Measurements from ENCODE around the gene LSAMP. TPM values are rescaled to one million over a fixed set of nuclear protein-coding genes. Genes with fewer than 3 reads are reported as not detected.
A peak's percentile ranks its signal among the peaks of the same experiment; 100 is the strongest.

LSAMP gene
- polyA plus RNA-seq, 1 of the 3 experiments (the other 2 are of a cell fraction) = 6.6 TPM

DNA sequence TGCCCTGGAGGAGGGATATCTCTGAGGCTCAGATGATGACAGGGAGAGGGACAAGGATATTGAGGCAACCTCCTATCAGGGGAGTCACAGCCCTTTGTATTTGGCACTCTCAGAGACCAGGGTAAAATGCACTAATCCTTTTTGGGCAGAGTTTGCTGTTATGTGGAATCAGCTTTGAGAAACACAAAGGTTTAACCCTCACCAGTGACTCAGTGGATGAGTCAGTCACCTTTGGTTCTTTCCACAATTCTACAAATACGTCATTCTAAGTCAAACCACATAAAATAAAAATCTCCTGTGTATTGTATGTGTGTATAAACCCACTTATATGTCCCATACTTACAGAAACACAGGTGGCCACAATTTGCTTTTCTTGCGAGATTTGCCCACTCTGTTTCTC is 5.1 kb downstream of the LSAMP start (continued):
- no peak for TF ChIP-seq TEAD4 (IDR thresholded peaks at IDR 0.05; ENCODE audit: borderline replicate concordance, insufficient read depth)
- TF ChIP-seq, protein P1, sequence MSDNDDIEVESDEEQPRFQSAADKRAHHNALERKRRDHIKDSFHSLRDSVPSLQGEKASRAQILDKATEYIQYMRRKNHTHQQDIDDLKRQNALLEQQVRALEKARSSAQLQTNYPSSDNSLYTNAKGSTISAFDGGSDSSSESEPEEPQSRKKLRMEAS (IDR thresholded peaks at IDR 0.05; ENCODE audit: low read depth) = no peak
- no peak for TF ChIP-seq RCOR1 (IDR thresholded peaks at IDR 0.05; ENCODE audit: low read length)
- no peak for TF ChIP-seq SMC3 (IDR thresholded peaks at IDR 0.05; ENCODE audit: low read depth, low read length)

DNA sequence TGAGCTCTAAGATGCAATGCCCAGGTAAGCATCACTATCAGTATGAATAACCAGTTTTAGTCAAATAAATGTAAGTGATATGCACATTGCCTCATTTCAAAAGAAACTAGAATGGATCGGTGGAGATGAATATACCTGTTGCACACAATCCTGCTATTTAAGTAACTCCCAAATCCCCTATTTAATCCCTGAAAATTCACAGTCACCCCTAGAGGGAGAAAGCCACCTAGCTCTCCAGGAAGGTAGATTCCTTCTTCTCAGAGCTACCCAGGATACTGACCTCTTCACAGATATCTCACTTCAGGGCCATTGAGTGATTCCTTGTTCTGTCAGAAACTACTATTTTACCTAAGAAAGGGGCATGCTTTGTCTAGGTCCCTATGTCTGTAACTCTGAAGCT is 11.7 kb downstream of the LSAMP start:
- no peak overlapping the region for H2AFZ ChIP-seq (ENCODE audit: low read depth)
- no peak for TF ChIP-seq SMC3 (IDR thresholded peaks at IDR 0.05; ENCODE audit: low read depth, low read length)
- TF ChIP-seq, protein P2, sequence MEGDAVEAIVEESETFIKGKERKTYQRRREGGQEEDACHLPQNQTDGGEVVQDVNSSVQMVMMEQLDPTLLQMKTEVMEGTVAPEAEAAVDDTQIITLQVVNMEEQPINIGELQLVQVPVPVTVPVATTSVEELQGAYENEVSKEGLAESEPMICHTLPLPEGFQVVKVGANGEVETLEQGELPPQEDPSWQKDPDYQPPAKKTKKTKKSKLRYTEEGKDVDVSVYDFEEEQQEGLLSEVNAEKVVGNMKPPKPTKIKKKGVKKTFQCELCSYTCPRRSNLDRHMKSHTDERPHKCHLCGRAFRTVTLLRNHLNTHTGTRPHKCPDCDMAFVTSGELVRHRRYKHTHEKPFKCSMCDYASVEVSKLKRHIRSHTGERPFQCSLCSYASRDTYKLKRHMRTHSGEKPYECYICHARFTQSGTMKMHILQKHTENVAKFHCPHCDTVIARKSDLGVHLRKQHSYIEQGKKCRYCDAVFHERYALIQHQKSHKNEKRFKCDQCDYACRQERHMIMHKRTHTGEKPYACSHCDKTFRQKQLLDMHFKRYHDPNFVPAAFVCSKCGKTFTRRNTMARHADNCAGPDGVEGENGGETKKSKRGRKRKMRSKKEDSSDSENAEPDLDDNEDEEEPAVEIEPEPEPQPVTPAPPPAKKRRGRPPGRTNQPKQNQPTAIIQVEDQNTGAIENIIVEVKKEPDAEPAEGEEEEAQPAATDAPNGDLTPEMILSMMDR (IDR thresholded peaks at IDR 0.05) = no peak
- TF ChIP-seq JUND (IDR thresholded peaks at IDR 0.05) = no peak
- TF ChIP-seq FOSL2 (IDR thresholded peaks at IDR 0.05; ENCODE audit: borderline replicate concordance, low read depth) = no peak
- TF ChIP-seq GATA2 (CRISPR knock-in tag; IDR thresholded peaks at IDR 0.05) = no peak
- no peak for TF ChIP-seq TEAD4 (IDR thresholded peaks at IDR 0.05; ENCODE audit: borderline replicate concordance, insufficient read depth)
- TF ChIP-seq, protein P3, sequence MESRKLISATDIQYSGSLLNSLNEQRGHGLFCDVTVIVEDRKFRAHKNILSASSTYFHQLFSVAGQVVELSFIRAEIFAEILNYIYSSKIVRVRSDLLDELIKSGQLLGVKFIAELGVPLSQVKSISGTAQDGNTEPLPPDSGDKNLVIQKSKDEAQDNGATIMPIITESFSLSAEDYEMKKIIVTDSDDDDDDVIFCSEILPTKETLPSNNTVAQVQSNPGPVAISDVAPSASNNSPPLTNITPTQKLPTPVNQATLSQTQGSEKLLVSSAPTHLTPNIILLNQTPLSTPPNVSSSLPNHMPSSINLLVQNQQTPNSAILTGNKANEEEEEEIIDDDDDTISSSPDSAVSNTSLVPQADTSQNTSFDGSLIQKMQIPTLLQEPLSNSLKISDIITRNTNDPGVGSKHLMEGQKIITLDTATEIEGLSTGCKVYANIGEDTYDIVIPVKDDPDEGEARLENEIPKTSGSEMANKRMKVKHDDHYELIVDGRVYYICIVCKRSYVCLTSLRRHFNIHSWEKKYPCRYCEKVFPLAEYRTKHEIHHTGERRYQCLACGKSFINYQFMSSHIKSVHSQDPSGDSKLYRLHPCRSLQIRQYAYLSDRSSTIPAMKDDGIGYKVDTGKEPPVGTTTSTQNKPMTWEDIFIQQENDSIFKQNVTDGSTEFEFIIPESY (IDR thresholded peaks at IDR 0.05; ENCODE audit: borderline replicate concordance, low read depth) = no peak
- no peaks in the 10 kb centered on the region for H4K20me1 ChIP-seq (ENCODE audit: insufficient read depth)
- H3K36me3 ChIP-seq (replicated peaks in 1 of 2; ENCODE audit: control insufficient read depth in 1 of 2, insufficient read depth in 2 of 2, low read length in 1 of 2) = no peaks in the 10 kb centered on the region
- no peak overlapping the region for H3K4me2 ChIP-seq
- H3K4me1 ChIP-seq (ENCODE audit: control insufficient read depth in 1 of 2, insufficient read depth in 2 of 2, low read depth in 1 of 2, low read length in 1 of 2) = peaks cover 0 to 6% of the 10 kb centered on the region in 2 experiments; a peak in 2 of 4 replicates
- H3K27ac ChIP-seq (ENCODE audit: low read depth in 2 of 2, low read length in 1 of 2) = no peak overlapping the region
- no peaks in the 10 kb centered on the region for H3F3A ChIP-seq (replicated peaks; ENCODE audit: insufficient read depth)
- no peak for DNase-seq
- ChIA-PET CTCF (interaction anchor here (0.9 to 2.3 kb wide), 3 partner anchors 9 to 181 kb away, joined by 3 to 6 read pairs (median 3); no protein-coding TSS in a partner anchor), POLR2A (no interaction called here)
- no peaks in the 10 kb centered on the region for H3K9me3 ChIP-seq
- 100% methylated on average over 1 of the region's 1 CpG for WGBS (ENCODE audit: low lambda C conversion rate)
- H3K4me3 ChIP-seq (ENCODE audit: low read depth in 2 of 2, low read length in 1 of 2) = no peak overlapping the region
- H3K9me2 ChIP-seq = no peaks in the 10 kb centered on the region
- H3K9ac ChIP-seq = no peak overlapping the region
- no peaks in the 10 kb centered on the region for H3K79me2 ChIP-seq (ENCODE audit: insufficient read depth)
- H3K27me3 ChIP-seq (ENCODE audit: insufficient read depth) = no peaks in the 10 kb centered on the region

DNA sequence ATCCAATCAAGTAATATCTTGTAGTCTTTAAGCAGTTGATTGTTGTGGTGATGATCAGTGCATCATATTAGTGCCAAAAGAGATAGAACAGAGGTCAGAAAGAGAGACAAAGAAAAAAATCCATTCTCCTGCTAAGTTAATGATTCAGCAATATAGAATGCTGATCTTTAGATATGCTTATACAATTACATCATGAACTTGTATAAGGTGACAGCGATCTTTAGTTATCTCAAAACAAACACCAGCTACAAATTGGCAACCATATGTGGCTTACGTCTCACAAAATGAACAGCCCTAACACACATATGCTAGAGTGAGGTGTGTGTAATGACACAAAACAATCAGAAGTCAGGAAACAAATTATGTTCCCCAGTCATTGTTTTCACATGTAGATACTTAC is 12.5 kb downstream of the LSAMP start:
- CTCF ChIA-PET = interaction anchor here (1.4 to 2.3 kb wide), 2 partner anchors 10 to 182 kb away, joined by 3 to 6 read pairs; no protein-coding TSS in a partner anchor
- Histone ChIP-seq H3K9ac (no peak overlapping the region), H3K4me3 (ENCODE audit: low read depth in 2 of 2, low read length in 1 of 2) (no peak overlapping the region), H3F3A (replicated peaks; ENCODE audit: insufficient read depth) (no peaks in the 10 kb centered on the region), H3K27ac (ENCODE audit: low read depth in 2 of 2, low read length in 1 of 2) (no peak overlapping the region; a peak in 1 of 4 replicates), H3K36me3 (replicated peaks in 1 of 2; ENCODE audit: control insufficient read depth in 1 of 2, insufficient read depth in 2 of 2, low read length in 1 of 2) (no peaks in the 10 kb centered on the region), H2AFZ (ENCODE audit: low read depth) (no peak overlapping the region), H3K79me2 (ENCODE audit: insufficient read depth) (no peaks in the 10 kb centered on the region), H3K9me2 (no peaks in the 10 kb centered on the region), H3K4me1 (ENCODE audit: control insufficient read depth in 1 of 2, insufficient read depth in 2 of 2, low read depth in 1 of 2, low read length in 1 of 2) (peaks cover 0 to 6% of the 10 kb centered on the region in 2 experiments; a peak in 2 of 4 replicates), H3K27me3 (ENCODE audit: insufficient read depth) (no peaks in the 10 kb centered on the region), H4K20me1 (ENCODE audit: insufficient read depth) (no peaks in the 10 kb centered on the region), H3K4me2 (no peak overlapping the region), H3K9me3 (no peaks in the 10 kb centered on the region)
- no peak for DNase-seq
- WGBS (ENCODE audit: low lambda C conversion rate) = 29% methylated on average over 2 of the region's 2 CpGs
- POLR2A ChIA-PET = no interaction called here
- no peak for TF ChIP-seq POLR2AphosphoS5 (IDR thresholded peaks at IDR 0.05; ENCODE audit: low read depth, low read length)
- peak; percentile 65 for TF ChIP-seq JUND (IDR thresholded peaks at IDR 0.05)
- no peak for TF ChIP-seq EZH2phosphoT487 (IDR thresholded peaks at IDR 0.05; ENCODE audit: borderline replicate concordance, low read depth)
- no peak for TF ChIP-seq TEAD4 (IDR thresholded peaks at IDR 0.05; ENCODE audit: borderline replicate concordance, insufficient read depth)
- peak; percentile 72 for TF ChIP-seq TCF12 (IDR thresholded peaks at IDR 0.05)
- TF ChIP-seq RFX5 (IDR thresholded peaks at IDR 0.05; ENCODE audit: low read length) = no peak
- TF ChIP-seq, protein P4, sequence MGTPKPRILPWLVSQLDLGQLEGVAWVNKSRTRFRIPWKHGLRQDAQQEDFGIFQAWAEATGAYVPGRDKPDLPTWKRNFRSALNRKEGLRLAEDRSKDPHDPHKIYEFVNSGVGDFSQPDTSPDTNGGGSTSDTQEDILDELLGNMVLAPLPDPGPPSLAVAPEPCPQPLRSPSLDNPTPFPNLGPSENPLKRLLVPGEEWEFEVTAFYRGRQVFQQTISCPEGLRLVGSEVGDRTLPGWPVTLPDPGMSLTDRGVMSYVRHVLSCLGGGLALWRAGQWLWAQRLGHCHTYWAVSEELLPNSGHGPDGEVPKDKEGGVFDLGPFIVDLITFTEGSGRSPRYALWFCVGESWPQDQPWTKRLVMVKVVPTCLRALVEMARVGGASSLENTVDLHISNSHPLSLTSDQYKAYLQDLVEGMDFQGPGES (IDR thresholded peaks at IDR 0.05; ENCODE audit: low read depth, low read length) = no peak
- TF ChIP-seq, protein P1 (IDR thresholded peaks at IDR 0.05; ENCODE audit: low read depth) = no peak
- TF ChIP-seq RXRA (IDR thresholded peaks at IDR 0.05; ENCODE audit: borderline replicate concordance, low read depth) = no peak
- no peak for TF ChIP-seq ELF1 (IDR thresholded peaks at IDR 0.05)
- TF ChIP-seq, protein P5, sequence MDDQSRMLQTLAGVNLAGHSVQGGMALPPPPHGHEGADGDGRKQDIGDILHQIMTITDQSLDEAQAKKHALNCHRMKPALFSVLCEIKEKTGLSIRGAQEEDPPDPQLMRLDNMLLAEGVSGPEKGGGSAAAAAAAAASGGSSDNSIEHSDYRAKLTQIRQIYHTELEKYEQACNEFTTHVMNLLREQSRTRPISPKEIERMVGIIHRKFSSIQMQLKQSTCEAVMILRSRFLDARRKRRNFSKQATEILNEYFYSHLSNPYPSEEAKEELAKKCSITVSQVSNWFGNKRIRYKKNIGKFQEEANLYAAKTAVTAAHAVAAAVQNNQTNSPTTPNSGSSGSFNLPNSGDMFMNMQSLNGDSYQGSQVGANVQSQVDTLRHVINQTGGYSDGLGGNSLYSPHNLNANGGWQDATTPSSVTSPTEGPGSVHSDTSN (IDR thresholded peaks at IDR 0.05) = peak; percentile 29; the same call in 1 of the 2 replicates
- no peak for TF ChIP-seq YY1 (IDR thresholded peaks at IDR 0.05; ENCODE audit: low read depth)
- no peak for TF ChIP-seq FOXJ3 (CRISPR knock-in tag; IDR thresholded peaks at IDR 0.05)
- no peak for TF ChIP-seq SIN3A (IDR thresholded peaks at IDR 0.05; ENCODE audit: borderline replicate concordance, low read depth, low read length)

All from SK-N-SH (cell line).